ENCODE data around the gene GLP2R.

DNA sequence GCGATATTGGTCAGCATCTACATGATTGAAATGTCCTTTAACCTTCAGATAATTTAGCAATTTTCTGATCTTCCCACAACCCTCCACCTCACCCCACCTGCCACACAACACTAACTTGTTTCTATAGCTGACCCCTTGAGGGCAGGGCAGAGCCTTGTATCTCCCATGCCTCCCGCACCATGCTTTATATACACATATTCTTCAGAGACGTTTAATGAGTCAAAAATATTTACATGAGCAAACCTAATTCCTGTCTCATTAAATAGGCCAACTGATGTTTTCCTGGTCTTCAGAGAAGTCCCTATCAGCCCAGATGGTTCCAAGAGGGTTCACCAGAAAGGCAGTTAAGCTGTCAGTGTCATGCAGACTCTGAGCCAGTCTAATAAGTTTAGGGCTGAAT lies 27.7 kb upstream of the GLP2R start:
- TF ChIP-seq, protein P1, sequence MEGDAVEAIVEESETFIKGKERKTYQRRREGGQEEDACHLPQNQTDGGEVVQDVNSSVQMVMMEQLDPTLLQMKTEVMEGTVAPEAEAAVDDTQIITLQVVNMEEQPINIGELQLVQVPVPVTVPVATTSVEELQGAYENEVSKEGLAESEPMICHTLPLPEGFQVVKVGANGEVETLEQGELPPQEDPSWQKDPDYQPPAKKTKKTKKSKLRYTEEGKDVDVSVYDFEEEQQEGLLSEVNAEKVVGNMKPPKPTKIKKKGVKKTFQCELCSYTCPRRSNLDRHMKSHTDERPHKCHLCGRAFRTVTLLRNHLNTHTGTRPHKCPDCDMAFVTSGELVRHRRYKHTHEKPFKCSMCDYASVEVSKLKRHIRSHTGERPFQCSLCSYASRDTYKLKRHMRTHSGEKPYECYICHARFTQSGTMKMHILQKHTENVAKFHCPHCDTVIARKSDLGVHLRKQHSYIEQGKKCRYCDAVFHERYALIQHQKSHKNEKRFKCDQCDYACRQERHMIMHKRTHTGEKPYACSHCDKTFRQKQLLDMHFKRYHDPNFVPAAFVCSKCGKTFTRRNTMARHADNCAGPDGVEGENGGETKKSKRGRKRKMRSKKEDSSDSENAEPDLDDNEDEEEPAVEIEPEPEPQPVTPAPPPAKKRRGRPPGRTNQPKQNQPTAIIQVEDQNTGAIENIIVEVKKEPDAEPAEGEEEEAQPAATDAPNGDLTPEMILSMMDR (IDR thresholded peaks at IDR 0.05; ENCODE audit: insufficient read depth, low read length, poor library complexity, severe bottlenecking) = no peak
- TF ChIP-seq EZH2phosphoT487 (conservative IDR thresholded peaks at IDR 0.05; ENCODE audit: low read length) = no peak
